HTERT RPE-1 (cell line): Measurements from ENCODE around the gene PLEKHA3.
"Not testable (repeated sequence)": the region's sequence is repeated elsewhere in the genome, so short reads cannot be mapped to it uniquely, and the experiment has no call there.

Source experiments
- in situ Hi-C: fragments of 300-500 bp; cut with MboI; formaldehyde crosslinking; loops from 4 replicates; pipeline ENCODE4 v1.14.3; 2020; ENCODE audit warnings: low sequenced_read_pairs

PLEKHA3 gene

DNA sequence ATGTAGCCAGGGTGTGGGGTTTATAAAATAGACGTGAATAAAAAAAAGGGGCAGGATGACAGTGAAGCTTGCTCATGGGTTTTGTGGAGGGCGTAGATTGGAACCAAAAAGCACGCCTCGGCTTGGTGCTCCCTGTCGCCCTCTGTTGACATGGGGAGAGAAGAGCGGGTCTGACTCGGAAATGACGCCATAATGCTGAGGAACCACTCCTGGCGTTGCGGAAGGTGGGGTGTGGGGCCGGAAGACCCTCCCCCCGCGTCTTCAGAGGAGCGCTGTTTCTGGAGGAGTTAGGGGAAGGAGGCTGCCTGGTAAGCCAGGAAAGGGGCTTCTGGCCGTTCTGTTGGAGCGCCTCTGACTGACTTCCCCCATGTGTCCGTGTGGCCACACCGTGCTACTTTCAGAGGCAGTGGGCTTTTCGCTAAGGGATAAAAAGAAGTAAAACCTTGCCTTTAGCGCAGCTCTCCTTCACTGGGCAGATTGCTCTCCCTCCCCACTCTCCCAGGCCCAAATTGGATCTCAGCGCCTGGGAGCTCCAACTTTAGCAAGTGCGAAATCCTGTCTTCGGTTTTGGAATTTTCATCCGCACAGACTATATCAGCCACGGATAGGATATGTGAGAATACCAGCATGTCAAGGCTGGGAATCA lies 42.8 kb downstream of the PLEKHA3 start:
- in situ Hi-C loops: no loop called here

DNA sequence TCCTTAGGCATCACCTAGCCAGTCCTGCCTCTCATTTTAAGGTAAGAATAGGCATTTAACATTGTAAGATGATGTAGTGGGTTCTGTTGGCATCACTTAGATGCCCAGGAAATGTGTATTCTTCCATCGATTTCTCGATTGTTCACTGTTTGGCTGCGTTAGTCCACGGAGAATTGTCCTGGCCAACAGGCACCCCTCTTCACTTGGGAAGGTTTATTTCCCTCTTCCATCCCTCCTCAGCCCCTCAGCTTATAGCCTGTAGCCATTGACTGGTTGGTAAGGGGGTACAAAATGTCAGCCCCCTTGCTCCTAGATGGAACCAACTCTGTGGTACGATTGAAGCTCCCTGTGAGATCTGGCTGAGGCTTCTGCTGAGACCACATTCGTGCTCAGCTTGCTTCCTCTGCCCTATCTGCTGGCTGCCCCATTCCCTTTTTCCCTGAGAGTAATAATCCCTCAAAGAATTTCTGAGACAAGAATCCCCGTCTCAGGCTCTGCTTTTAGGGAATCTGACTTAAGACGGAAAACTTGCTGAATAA lies 43.4 kb downstream of the PLEKHA3 start:
- in situ Hi-C loops: no loop called here

DNA sequence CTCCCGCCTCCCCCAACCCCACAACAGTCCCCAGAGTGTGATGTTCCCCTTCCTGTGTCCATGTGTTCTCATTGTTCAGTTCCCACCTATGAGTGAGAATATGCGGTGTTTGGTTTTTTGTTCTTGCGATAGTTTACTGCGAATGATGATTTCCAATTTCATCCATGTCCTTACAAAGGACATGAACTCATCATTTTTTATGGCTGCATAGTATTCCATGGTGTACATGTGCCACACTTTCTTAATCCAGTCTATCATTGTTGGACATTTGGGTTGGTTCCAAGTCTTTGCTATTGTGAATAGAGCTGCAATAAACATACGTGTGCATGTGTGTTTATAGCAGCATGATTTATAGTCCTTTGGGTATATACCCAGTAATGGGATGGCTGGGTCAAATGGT lies 44.8 kb downstream of the PLEKHA3 start:
- in situ Hi-C loops: not testable (repeated sequence)

GRCh38 chr2:178525460-178525859 lies 45.2 kb downstream of the PLEKHA3 start:
- in situ Hi-C loops: not testable (repeated sequence)

- in situ Hi-C loops: no loop called here
Observed at GRCh38 chr2:178526256-178526655, 46.0 kb downstream of the PLEKHA3 start.

DNA sequence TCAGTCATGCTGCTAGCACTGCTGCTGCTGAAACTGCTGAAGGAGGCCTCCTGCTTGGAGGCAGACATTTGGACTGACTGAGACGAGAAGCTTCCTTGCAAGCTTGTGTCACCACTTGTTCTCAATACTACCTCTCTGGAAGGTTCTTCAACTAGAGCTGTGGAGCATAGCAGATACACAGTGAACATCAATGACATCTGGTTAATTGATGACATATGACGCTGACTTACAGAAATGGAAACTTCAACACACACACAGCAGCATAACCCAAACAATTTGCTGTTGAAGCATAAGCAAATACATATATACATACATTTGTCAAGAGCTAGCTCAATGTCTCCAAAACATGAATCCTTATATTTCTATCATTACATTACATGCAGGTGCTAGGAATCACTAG lies 47.3 kb downstream of the PLEKHA3 start:
- in situ Hi-C loops: no loop called here

- in situ Hi-C loops: no loop called here
Observed at GRCh38 chr2:178528647-178529046, 48.4 kb downstream of the PLEKHA3 start.

- in situ Hi-C loops: no loop called here
Observed at GRCh38 chr2:178529194-178529593, 48.9 kb downstream of the PLEKHA3 start.

DNA sequence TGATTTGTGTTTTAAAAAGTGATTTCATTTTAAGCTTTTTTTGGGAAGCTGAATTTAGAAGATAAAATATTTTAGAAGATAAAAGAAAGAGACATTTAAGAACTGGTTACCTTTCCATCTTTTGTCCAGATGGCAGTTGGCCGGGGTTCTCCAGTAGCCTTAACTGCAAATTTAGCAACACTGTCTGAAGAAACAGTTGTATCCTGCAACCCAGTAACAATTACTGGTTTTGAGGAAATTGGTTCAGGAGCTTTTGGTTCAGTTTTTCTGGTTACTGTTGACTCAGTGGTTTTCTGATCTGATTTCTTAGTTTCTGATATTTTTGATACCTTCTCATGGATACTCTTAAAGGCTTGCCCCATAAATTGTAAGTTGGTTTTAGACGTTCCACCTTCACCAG lies 49.9 kb downstream of the PLEKHA3 start:
- in situ Hi-C loops: no loop called here

DNA sequence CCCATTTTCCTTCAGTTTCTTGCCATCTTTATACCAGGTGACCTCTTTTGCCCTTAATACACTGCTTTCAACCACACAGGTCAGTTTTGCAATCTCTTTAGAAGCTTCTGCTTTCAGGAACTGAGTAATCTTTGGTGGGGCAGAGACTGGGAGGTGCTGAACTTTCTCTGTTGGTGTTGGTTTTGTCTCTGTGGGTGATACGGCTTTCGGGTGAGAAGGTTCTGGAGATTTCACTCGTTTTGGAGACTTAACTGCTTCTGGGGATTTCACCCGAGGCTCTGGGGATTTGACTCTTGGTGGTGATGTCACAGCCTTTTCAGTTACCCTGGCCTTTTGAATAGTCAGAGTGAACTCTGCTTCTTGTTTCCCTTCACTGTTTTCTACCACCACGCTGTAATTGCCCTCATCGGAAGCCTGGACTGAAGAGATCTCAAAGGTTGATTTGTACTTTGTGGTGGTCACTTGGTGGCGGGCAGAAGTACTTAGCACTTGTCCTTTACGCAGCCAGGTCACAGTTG lies 50.4 kb downstream of the PLEKHA3 start:
- in situ Hi-C loops: no loop called here

- in situ Hi-C loops: no loop called here
Observed at GRCh38 chr2:178531168-178531567, 50.9 kb downstream of the PLEKHA3 start.

DNA sequence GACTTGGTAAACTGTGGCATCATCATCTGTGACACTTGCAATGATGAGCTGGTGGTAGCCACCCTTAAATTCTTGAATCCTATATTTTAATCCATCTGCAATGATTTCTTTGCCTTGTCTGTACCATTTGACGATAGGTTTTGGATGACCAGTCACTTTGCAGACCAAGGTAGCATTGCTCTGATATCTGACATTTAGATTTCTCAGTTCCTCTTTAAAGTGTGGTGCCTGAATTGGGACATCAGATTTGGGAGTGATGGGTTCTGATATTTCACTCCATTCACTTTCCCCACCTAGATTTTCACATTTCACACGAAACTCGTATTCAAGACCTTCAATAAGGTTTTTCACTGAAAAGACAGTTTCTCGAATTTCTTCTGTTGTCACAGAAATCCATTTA lies 55.8 kb downstream of the PLEKHA3 start:
- in situ Hi-C loops: no loop called here

DNA sequence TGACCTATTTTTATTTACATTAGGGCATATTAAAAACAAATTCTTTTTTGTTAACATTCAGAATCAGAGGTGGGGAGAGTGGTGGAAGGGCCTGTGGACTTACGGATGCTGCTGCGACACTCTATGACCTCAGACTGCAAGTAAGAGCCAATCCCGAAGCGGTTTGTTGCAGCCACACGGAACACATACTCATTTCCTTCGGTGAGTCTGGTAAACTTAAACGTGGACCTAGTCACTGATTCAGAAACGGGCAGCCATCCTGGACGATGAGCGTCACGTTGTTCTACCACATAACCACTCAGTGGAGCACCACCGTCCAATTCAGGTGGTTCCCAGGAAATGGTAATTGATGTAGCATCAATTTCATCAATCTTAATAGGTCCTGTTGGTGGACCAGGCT lies 61.9 kb downstream of the PLEKHA3 start:
- in situ Hi-C loops: no loop called here

DNA sequence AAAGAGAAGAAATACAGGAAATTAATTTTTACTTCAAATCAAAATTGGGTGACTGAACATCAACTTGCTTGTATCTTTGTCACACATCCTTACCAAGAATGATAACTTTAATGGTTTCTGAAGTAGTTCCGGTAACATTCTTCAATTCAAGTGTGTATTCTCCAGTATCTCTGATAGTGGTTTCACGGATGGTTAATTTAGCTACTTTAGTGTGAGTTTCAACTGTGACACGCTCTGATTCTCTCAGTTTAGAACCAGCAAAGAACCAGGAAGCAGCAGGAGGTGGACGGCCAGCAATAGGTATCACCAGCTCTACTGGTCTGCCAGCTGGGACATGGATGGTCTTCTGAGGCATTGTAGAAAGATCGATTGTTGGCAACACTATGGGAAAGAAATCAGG lies 62.3 kb downstream of the PLEKHA3 start:
- in situ Hi-C loops: no loop called here

- in situ Hi-C loops: no loop called here
Observed at GRCh38 chr2:178550352-178550751, 70.1 kb downstream of the PLEKHA3 start.

- in situ Hi-C loops: no loop called here
Observed at GRCh38 chr2:178553047-178553446, 72.8 kb downstream of the PLEKHA3 start.
